HepG2 (cell line): ENCODE measurements around the gene CHRNA7. TPM values are rescaled to one million over a fixed set of nuclear protein-coding genes. Genes with fewer than 3 reads are reported as not detected.

Source experiments
- ATAC-seq: fragments of 200-7000 bp; cut with Tn5 transposase; 3 replicates; pipeline ENCODE4 v1.9.1; 2020; ENCODE audit warnings: mild to moderate bottlenecking, moderate library complexity
- BruUV-seq: library from RNA; stranded (reverse); fragments of 400-500 nt; replicated peaks from 2 replicates; lab custom pipeline; 2021; lab: Mats Ljungman, UMichigan
- CTCF ChIA-PET: fragments of 300-600 bp; formaldehyde crosslinking; extraction: SDS; loops from one replicate; lab custom pipeline; 2021; ENCODE audit warnings: low total read pairs, inconsistent platforms, low intra/inter-chr PET ratio; lab: Yijun Ruan, JAX
- POLR2A ChIA-PET: fragments of 350-600 bp; sonication (Branson Sonifier 250); formaldehyde crosslinking; loops from one replicate; lab custom pipeline; 2020; ENCODE audit warnings: antibody characterized with exemption, inconsistent platforms; lab: Yijun Ruan, JAX
- DNase-seq: peaks from one replicate; pipeline ENCODE4 v3.0.0-alpha.2; 2015; ENCODE audit warnings: low spot score
- FAIRE-seq: peaks from 3 replicates; lab custom pipeline; 2011; peaks lifted over from hg19 to GRCh38; lab: Jason Lieb, UNC
- H2AFZ ChIP-seq: one replicate; pipeline ENCODE4 v1.6.1; 2011; ENCODE audit warnings: low read length, inconsistent platforms
- H3K27ac ChIP-seq: fragments of 300-600 bp; 3 replicates; pipeline ENCODE4 v1.8.0; 2011; ENCODE audit warnings: mixed run types, mild to moderate bottlenecking, mixed read lengths, low read length, inconsistent platforms; ENCODE audit not compliant: insufficient read depth; ENCODE audit errors: extremely low read length
- H3K27me3 ChIP-seq, 2 experiments: fragments of 200-600 bp in 1 of 2; 2 replicates in 1 of 2; 3 replicates in 1 of 2; pipeline versions ENCODE4 v1.6.0 to v1.8.0; 2011; ENCODE audit warnings: low read length in 2 of 2, mild to moderate bottlenecking in 2 of 2, moderate library complexity in 2 of 2, inconsistent platforms in 1 of 2; ENCODE audit not compliant: insufficient read depth in 2 of 2, control insufficient read depth in 1 of 2
- H3K36me3 ChIP-seq, 2 experiments: fragments of 200-600 bp in 1 of 2; replicated peaks in 1 of 2; 2 replicates in 1 of 2; 3 replicates in 1 of 2; pipeline versions ENCODE4 v1.5.1 to v1.8.0; 2011; ENCODE audit warnings: low read length in 2 of 2, inconsistent platforms in 1 of 2; ENCODE audit not compliant: insufficient read depth in 2 of 2, control insufficient read depth in 1 of 2
- H3K4me1 ChIP-seq: 2 replicates; pipeline ENCODE4 v1.5.1; 2012; ENCODE audit warnings: low read length, inconsistent platforms; ENCODE audit not compliant: insufficient read depth
- H3K4me2 ChIP-seq: 2 replicates; pipeline ENCODE4 v1.6.0; 2011; ENCODE audit warnings: low read depth, low read length, inconsistent platforms
- H3K4me3 ChIP-seq, 3 experiments: fragments of 200-600 bp in 1 of 3; sonication (generic), shearing (Covaris generic) in 1 of 3; replicated peaks in 1 of 3; 2 replicates each; pipeline ENCODE4 v1.5.1; 2011 to 2016; ENCODE audit warnings: low read length in 3 of 3, inconsistent platforms in 2 of 3, low read depth in 2 of 3, mild to moderate bottlenecking in 2 of 3, control low read depth in 1 of 3, mixed read lengths in 1 of 3; ENCODE audit not compliant: insufficient read depth in 1 of 3
- H3K79me2 ChIP-seq: one replicate; pipeline ENCODE4 v1.6.1; 2011; ENCODE audit warnings: low read length, inconsistent platforms; ENCODE audit not compliant: insufficient read depth
- H3K9ac ChIP-seq: 2 replicates; pipeline ENCODE4 v1.6.0; 2011; ENCODE audit warnings: mild to moderate bottlenecking, low read depth, low read length, inconsistent platforms; ENCODE audit not compliant: insufficient read depth
- H3K9me3 ChIP-seq: 2 replicates; pipeline ENCODE4 v1.5.1; 2012; ENCODE audit warnings: mild to moderate bottlenecking, low read length
- H4K20me1 ChIP-seq: 2 replicates; pipeline ENCODE4 v1.6.0; 2011; ENCODE audit warnings: inconsistent platforms, mild to moderate bottlenecking, low read length, moderate library complexity; ENCODE audit not compliant: insufficient read depth
- ARNTL ChIP-seq: sonication (generic); formaldehyde crosslinking; IDR thresholded peaks from 2 replicates; pipeline ENCODE4 v1.4.0; 2020; ENCODE audit warnings: mild to moderate bottlenecking, missing genetic modification reagents
- CBX5 ChIP-seq: sonication (generic); formaldehyde crosslinking; IDR thresholded peaks from 2 replicates; pipeline ENCODE4 v1.4.0; 2020; ENCODE audit warnings: missing genetic modification reagents, borderline replicate concordance
- FOXJ3 ChIP-seq: sonication (generic); formaldehyde crosslinking; IDR thresholded peaks from 2 replicates; pipeline ENCODE4 v1.4.0; 2020; ENCODE audit warnings: missing genetic modification reagents, mild to moderate bottlenecking, borderline replicate concordance
- GTF2F1 ChIP-seq: fragments of 150-350 bp; IDR thresholded peaks from 2 replicates; pipeline ENCODE4 v1.6.1; 2014; ENCODE audit warnings: low read length
- HOXA9 ChIP-seq: sonication (generic); formaldehyde crosslinking; IDR thresholded peaks from 2 replicates; pipeline ENCODE4 v1.8.1; 2022; ENCODE audit warnings: missing genetic modification reagents, mild to moderate bottlenecking, moderate library complexity, borderline replicate concordance
- MAF1 ChIP-seq: sonication (generic); formaldehyde crosslinking; IDR thresholded peaks from 2 replicates; pipeline ENCODE4 v1.5.0; 2020; ENCODE audit warnings: missing genetic modification reagents, borderline replicate concordance
- SALL1 ChIP-seq: sonication (generic); formaldehyde crosslinking; IDR thresholded peaks from 2 replicates; pipeline ENCODE4 v1.8.0; 2022; ENCODE audit warnings: mild to moderate bottlenecking, missing genetic modification reagents
- TBL1XR1 ChIP-seq: fragments of 150-350 bp; IDR thresholded peaks from 2 replicates; pipeline ENCODE4 v1.6.1; 2014; ENCODE audit warnings: borderline replicate concordance, low read length; ENCODE audit not compliant: partially characterized antibody
- YEATS4 ChIP-seq: sonication (generic); formaldehyde crosslinking; IDR thresholded peaks from 2 replicates; pipeline ENCODE4 v1.4.0; 2020; ENCODE audit warnings: missing genetic modification reagents, borderline replicate concordance
- ZMAT3 ChIP-seq: sonication (generic); formaldehyde crosslinking; conservative IDR thresholded peaks from 2 replicates; pipeline ENCODE4 v1.7.0; 2021; ENCODE audit warnings: missing genetic modification reagents
- ZNF749 ChIP-seq: sonication (generic); formaldehyde crosslinking; IDR thresholded peaks from 2 replicates; pipeline ENCODE4 v1.8.0; 2022; ENCODE audit warnings: mild to moderate bottlenecking, missing genetic modification reagents, moderate library complexity, borderline replicate concordance
- WGBS: methylation state at CpG from one replicate; pipeline ENCODE4 v1.1.6; 2017; ENCODE audit warnings: low lambda C conversion rate; 5-methylcytosine and 5-hydroxymethylcytosine counted together
- in situ Hi-C: cut with HindIII; loops from 2 replicates; pipeline ENCODE4 v1.10.0; 2017; ENCODE audit warnings: low pct_unique_long_range_greater_than_20kb; ENCODE audit not compliant: extremely low pct_ligation_motif_present
- intact Hi-C: fragments of 100-400 bp; cut with micrococcal nuclease; formaldehyde crosslinking; loops from one replicate; pipeline ENCODE4 v1.10.0; 2022; ENCODE audit not compliant: unreplicated experiment
- polyA plus RNA-seq, 8 experiments: library from polyadenylated mRNA; depleted of rRNA in 3 of 8; stranded (reverse) in 7 of 8; unstranded in 1 of 8; fragments of >200 nt; fragmentation: Illumina TruSeq in 4 of 8; extraction: Trizol in 4 of 8; gene quantifications; 2 replicates each; pipeline versions ENCODE4 v1.2.1 to v1.2.3, GENCODE V29; 2011 to 2016; ENCODE audit warnings: low read depth in 4 of 8, missing spikeins in 1 of 8, mixed read lengths in 1 of 8; ENCODE audit not compliant: insufficient read depth in 1 of 8
- total RNA-seq, 5 experiments: library from RNA; depleted of rRNA; stranded (reverse); fragments of >200 nt; fragmentation: Illumina TruSeq; extraction: Trizol; gene quantifications; 2 replicates each; pipeline ENCODE4 v1.2.3, GENCODE V29; 2016; ENCODE audit warnings: low read depth in 1 of 5
- TF ChIP-seq, protein P1 (sequence below): conservative IDR thresholded peaks from 2 replicates; pipeline ENCODE4 v1.6.1; 2018; ENCODE audit warnings: missing genetic modification reagents
- TF ChIP-seq, protein P2 (sequence below): IDR thresholded peaks from 2 replicates; pipeline ENCODE4 v1.6.1; 2012; ENCODE audit warnings: low read depth, low read length, improper control_type of control experiment

The CHRNA7 gene
- total and polyA plus RNA-seq, 2 of the 13 experiments (the other 11 are each of a cell fraction or from before 2014, with no cell fraction given): 1.3 to 1.4 TPM

DNA sequence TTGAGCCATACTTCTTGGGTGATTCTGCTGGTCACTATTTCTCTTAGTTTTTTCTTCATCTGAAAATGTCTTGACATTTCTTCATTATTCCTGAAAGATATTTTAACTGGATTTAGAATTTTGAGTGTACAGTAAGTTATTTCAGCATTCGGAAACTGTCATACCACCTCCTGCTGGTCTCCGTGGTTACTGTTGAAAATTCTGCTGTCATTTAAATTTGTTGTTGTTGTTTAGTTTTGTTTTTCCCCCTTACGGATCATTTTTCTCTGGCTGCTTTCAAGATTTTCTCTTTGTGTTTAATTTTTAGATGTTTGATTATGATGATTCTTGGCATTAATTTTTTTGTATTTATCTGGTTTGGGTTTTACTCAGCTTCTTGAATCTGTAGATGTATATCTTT lies 100.5 kb downstream of the CHRNA7 start:
- Histone ChIP-seq H4K20me1 (no peaks in the 10 kb centered on the region), H3K27me3 (no peaks in the 10 kb centered on the region), H3K4me3 (no peak overlapping the region), H2AFZ (no peak overlapping the region), H3K4me2 (no peak overlapping the region), H3K27ac (no peak overlapping the region), H3K9ac (no peak overlapping the region), H3K9me3 (no peaks in the 10 kb centered on the region), H3K4me1 (peaks cover 8% of the 10 kb centered on the region; the same call in 1 of the 2 replicates), H3K36me3 (no peaks in the 10 kb centered on the region), H3K79me2 (no peaks in the 10 kb centered on the region)
- ATAC-seq (no peak), DNase-seq (no peak), FAIRE-seq (peak; percentile 4)
- no peak for TF ChIP-seq TBL1XR1
- no peak for TF ChIP-seq MAF1 (CRISPR knock-in tag)
- no peak for TF ChIP-seq HOXA9 (CRISPR knock-in tag)
- TF ChIP-seq ZMAT3 (CRISPR knock-in tag): no peak
- TF ChIP-seq, protein P1, sequence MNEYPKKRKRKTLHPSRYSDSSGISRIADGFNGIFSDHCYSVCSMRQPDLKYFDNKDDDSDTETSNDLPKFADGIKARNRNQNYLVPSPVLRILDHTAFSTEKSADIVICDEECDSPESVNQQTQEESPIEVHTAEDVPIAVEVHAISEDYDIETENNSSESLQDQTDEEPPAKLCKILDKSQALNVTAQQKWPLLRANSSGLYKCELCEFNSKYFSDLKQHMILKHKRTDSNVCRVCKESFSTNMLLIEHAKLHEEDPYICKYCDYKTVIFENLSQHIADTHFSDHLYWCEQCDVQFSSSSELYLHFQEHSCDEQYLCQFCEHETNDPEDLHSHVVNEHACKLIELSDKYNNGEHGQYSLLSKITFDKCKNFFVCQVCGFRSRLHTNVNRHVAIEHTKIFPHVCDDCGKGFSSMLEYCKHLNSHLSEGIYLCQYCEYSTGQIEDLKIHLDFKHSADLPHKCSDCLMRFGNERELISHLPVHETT (CRISPR knock-in tag): no peak
- TF ChIP-seq CBX5: no peak
- TF ChIP-seq YEATS4 (CRISPR knock-in tag): no peak
- TF ChIP-seq ARNTL: no peak
- TF ChIP-seq ZNF749 (CRISPR knock-in tag): no peak
- no peak for TF ChIP-seq FOXJ3
- TF ChIP-seq, protein P2, sequence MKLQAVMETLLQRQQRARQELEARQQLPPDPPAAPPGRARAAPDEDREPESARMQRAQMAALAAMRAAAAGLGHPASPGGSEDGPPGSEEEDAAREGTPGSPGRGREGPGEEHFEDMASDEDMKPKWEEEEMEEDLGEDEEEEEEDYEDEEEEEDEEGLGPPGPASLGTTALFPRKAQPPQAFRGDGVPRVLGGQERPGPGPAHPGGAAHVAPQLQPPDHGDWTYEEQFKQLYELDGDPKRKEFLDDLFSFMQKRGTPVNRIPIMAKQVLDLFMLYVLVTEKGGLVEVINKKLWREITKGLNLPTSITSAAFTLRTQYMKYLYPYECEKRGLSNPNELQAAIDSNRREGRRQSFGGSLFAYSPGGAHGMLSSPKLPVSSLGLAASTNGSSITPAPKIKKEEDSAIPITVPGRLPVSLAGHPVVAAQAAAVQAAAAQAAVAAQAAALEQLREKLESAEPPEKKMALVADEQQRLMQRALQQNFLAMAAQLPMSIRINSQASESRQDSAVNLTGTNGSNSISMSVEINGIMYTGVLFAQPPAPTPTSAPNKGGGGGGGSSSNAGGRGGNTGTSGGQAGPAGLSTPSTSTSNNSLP: no peak
- TF ChIP-seq SALL1: no peak
- TF ChIP-seq GTF2F1: no peak
- WGBS: 66% methylated on average over 3 of the region's 3 CpGs
- intact Hi-C loops (no loop called here), in situ Hi-C loops (no loop called here)
- POLR2A ChIA-PET: no interaction called here
- no TSS peak for BruUV-seq
- CTCF ChIA-PET: no interaction called here
